Hepatocyte (in vitro differentiated cells): ENCODE results near the gene ASTN2.

Experiments
- CTCF ChIP-seq: fragments of 200-600 bp; sonication (generic); IDR thresholded peaks from 2 replicates; pipeline ENCODE4 v1.5.1; 2016; ENCODE audit warnings: antibody characterized with exemption, mild to moderate bottlenecking; ENCODE audit not compliant: poor library complexity
- EZH2phosphoT487 ChIP-seq: fragments of 200-600 bp; sonication (generic); IDR thresholded peaks from one replicate; pipeline ENCODE4 v1.6.1; 2018; ENCODE audit warnings: antibody characterized with exemption, mild to moderate bottlenecking, low read depth, moderate library complexity; ENCODE audit not compliant: unreplicated experiment, severe bottlenecking

GRCh38 chr9:116471944-116472506, 942.8 kb downstream of the ASTN2 start:
- TF ChIP-seq CTCF, result no peak
- TF ChIP-seq EZH2phosphoT487, result no peak
